ENCODE measurements around the gene SAT1.

The SAT1 gene

GRCh38 chrX:23788521-23788920 lies 5.5 kb downstream of the SAT1 start:
- H3K4me1 ChIP-seq, result peaks cover 7% of the 10 kb centered on the region; the same call in 1 of the 2 replicates
- no peaks in the 10 kb centered on the region for H3K27me3 ChIP-seq
- no peaks in the 10 kb centered on the region for H3K9me3 ChIP-seq
- no peak for TF ChIP-seq Cebpa-rat (IDR thresholded peaks at IDR 0.05)
- H3K27ac ChIP-seq, result no peak overlapping the region
- no peaks in the 10 kb centered on the region for H4K20me1 ChIP-seq
- no peaks in the 10 kb centered on the region; the same call in 1 of the 2 replicates for H3K36me3 ChIP-seq
- H3K4me2 ChIP-seq, result no peak overlapping the region
- no peak overlapping the region for H3K4me3 ChIP-seq
- no peak overlapping the region for H3K9ac ChIP-seq

GRCh38 chrX:23788946-23789345 lies 6.0 kb downstream of the SAT1 start:
- no peak overlapping the region for H3K9ac ChIP-seq
- H3K4me1 ChIP-seq, result peaks cover 7% of the 10 kb centered on the region; the same call in 1 of the 2 replicates
- H4K20me1 ChIP-seq, result no peaks in the 10 kb centered on the region
- H3K27ac ChIP-seq, result no peak overlapping the region
- no peaks in the 10 kb centered on the region; the same call in 1 of the 2 replicates for H3K36me3 ChIP-seq
- no peaks in the 10 kb centered on the region for H3K9me3 ChIP-seq
- no peak overlapping the region for H3K4me3 ChIP-seq
- no peaks in the 10 kb centered on the region for H3K27me3 ChIP-seq
- no peak overlapping the region for H3K4me2 ChIP-seq
- no peak for TF ChIP-seq Cebpa-rat (IDR thresholded peaks at IDR 0.05)

- no peak overlapping the region for H3K27ac ChIP-seq
- H3K9ac ChIP-seq, result no peak overlapping the region
- no peaks in the 10 kb centered on the region; the same call in 1 of the 2 replicates for H3K36me3 ChIP-seq
- no peaks in the 10 kb centered on the region for H3K9me3 ChIP-seq
- no peak for TF ChIP-seq Cebpa-rat (IDR thresholded peaks at IDR 0.05)
- H3K4me1 ChIP-seq, result peaks cover 5% of the 10 kb centered on the region; the same call in 1 of the 2 replicates
- H3K4me2 ChIP-seq, result no peak overlapping the region
- H3K27me3 ChIP-seq, result no peaks in the 10 kb centered on the region
- no peak overlapping the region for H3K4me3 ChIP-seq
- H4K20me1 ChIP-seq, result no peaks in the 10 kb centered on the region
These were observed 6.6 kb downstream of the SAT1 start for GRCh38 chrX:23789386-23790154.

GRCh38 chrX:23790155-23790497 lies 7.2 kb downstream of the SAT1 start:
- H3K9me3 ChIP-seq, result no peaks in the 10 kb centered on the region
- no peaks in the 10 kb centered on the region for H3K4me1 ChIP-seq
- no peaks in the 10 kb centered on the region for H4K20me1 ChIP-seq
- no peak overlapping the region for H3K9ac ChIP-seq
- no peak for TF ChIP-seq Cebpa-rat (IDR thresholded peaks at IDR 0.05)
- no peak overlapping the region for H3K27ac ChIP-seq
- H3K36me3 ChIP-seq, result no peaks in the 10 kb centered on the region; the same call in 1 of the 2 replicates
- no peak overlapping the region for H3K4me3 ChIP-seq
- no peak overlapping the region for H3K4me2 ChIP-seq
- no peaks in the 10 kb centered on the region for H3K27me3 ChIP-seq

- no peak overlapping the region for H3K4me3 ChIP-seq
- H3K36me3 ChIP-seq, result no peaks in the 10 kb centered on the region
- no peak overlapping the region for H3K27ac ChIP-seq
- no peak overlapping the region for H3K9ac ChIP-seq
- H3K27me3 ChIP-seq, result no peaks in the 10 kb centered on the region
- no peaks in the 10 kb centered on the region for H3K9me3 ChIP-seq
- H3K4me1 ChIP-seq, result no peaks in the 10 kb centered on the region
- no peak for TF ChIP-seq Cebpa-rat (IDR thresholded peaks at IDR 0.05)
- no peak overlapping the region for H3K4me2 ChIP-seq
- no peaks in the 10 kb centered on the region for H4K20me1 ChIP-seq
These were observed 10.0 kb downstream of the SAT1 start for GRCh38 chrX:23792861-23793553.

GRCh38 chrX:23795221-23795620 lies 12.2 kb downstream of the SAT1 start:
- no peak overlapping the region for H3K27ac ChIP-seq
- H3K4me2 ChIP-seq, result no peak overlapping the region
- H3K27me3 ChIP-seq, result no peaks in the 10 kb centered on the region
- H3K9ac ChIP-seq, result no peak overlapping the region
- H3K9me3 ChIP-seq, result no peaks in the 10 kb centered on the region
- no peak for TF ChIP-seq Cebpa-rat (IDR thresholded peaks at IDR 0.05)
- H3K4me1 ChIP-seq, result no peaks in the 10 kb centered on the region
- H3K4me3 ChIP-seq, result no peak overlapping the region
- no peaks in the 10 kb centered on the region for H3K36me3 ChIP-seq
- H4K20me1 ChIP-seq, result no peaks in the 10 kb centered on the region

GRCh38 chrX:23797371-23798128 lies 14.6 kb downstream of the SAT1 start:
- Histone ChIP-seq H3K4me1 (peaks cover 3% of the 10 kb centered on the region), H3K4me3 (no peak overlapping the region), H3K27ac (no peak overlapping the region), H4K20me1 (no peaks in the 10 kb centered on the region), H3K9me3 (no peaks in the 10 kb centered on the region), H3K9ac (no peak overlapping the region), H3K36me3 (no peaks in the 10 kb centered on the region), H3K4me2 (no peak overlapping the region), H3K27me3 (no peaks in the 10 kb centered on the region)
- no peak for TF ChIP-seq Cebpa-rat (IDR thresholded peaks at IDR 0.05)

- Histone ChIP-seq H4K20me1 (no peaks in the 10 kb centered on the region), H3K4me2 (no peak overlapping the region), H3K27me3 (no peaks in the 10 kb centered on the region), H3K27ac (no peak overlapping the region), H3K9ac (no peak overlapping the region), H3K4me3 (no peak overlapping the region), H3K9me3 (no peaks in the 10 kb centered on the region), H3K4me1 (peaks cover 6% of the 10 kb centered on the region), H3K36me3 (no peaks in the 10 kb centered on the region)
- TF ChIP-seq Cebpa-rat (IDR thresholded peaks at IDR 0.05), result no peak
These were observed 16.6 kb downstream of the SAT1 start for GRCh38 chrX:23799469-23800065.

GRCh38 chrX:23802431-23802830 lies 19.5 kb downstream of the SAT1 start:
- Histone ChIP-seq H4K20me1 (no peaks in the 10 kb centered on the region), H3K27me3 (no peaks in the 10 kb centered on the region), H3K9ac (no peak overlapping the region), H3K4me3 (no peak overlapping the region), H3K4me1 (peaks cover 6% of the 10 kb centered on the region), H3K36me3 (no peaks in the 10 kb centered on the region), H3K4me2 (no peak overlapping the region), H3K27ac (no peak overlapping the region), H3K9me3 (no peaks in the 10 kb centered on the region)
- no peak for TF ChIP-seq Cebpa-rat (IDR thresholded peaks at IDR 0.05)

All from BLaER1 (cell line).